RWPE2 (cell line): ENCODE measurements around the gene RPS6KA5.
A peak's percentile ranks its signal among the peaks of the same experiment; 100 is the strongest.
"Not testable (repeated sequence)": the region's sequence is repeated elsewhere in the genome, so short reads cannot be mapped to it uniquely, and the experiment has no call there.

Source experiments
- ATAC-seq: fragments of 200-7000 bp; cut with Tn5 transposase; 3 replicates; pipeline ENCODE4 v1.9.1; 2021; ENCODE audit warnings: low read depth
- DNase-seq: peaks from one replicate; pipeline ENCODE4 v3.0.0-alpha.2; 2020; ENCODE audit warnings: low spot score
- H3K27ac ChIP-seq: fragments of 450-650 bp; 2 replicates; pipeline ENCODE4 v1.5.1; 2017; ENCODE audit warnings: mild to moderate bottlenecking; ENCODE audit not compliant: poor library complexity, severe bottlenecking
- H3K27me3 ChIP-seq: fragments of 250-450 bp; sonication (Bioruptor Pico); 2 replicates; pipeline ENCODE4 v1.5.1; 2021; ENCODE audit warnings: mild to moderate bottlenecking, moderate library complexity; ENCODE audit not compliant: insufficient read depth, poor library complexity, severe bottlenecking
- H3K36me3 ChIP-seq: fragments of 250-450 bp; sonication (Bioruptor Pico); 2 replicates; pipeline ENCODE4 v1.5.1; 2020; ENCODE audit warnings: low read depth, mild to moderate bottlenecking, moderate library complexity
- H3K4me1 ChIP-seq: fragments of 250-450 bp; sonication (Bioruptor Pico); 2 replicates; pipeline ENCODE4 v1.5.1; 2021; ENCODE audit warnings: mild to moderate bottlenecking, moderate library complexity; ENCODE audit not compliant: insufficient read depth, poor library complexity, severe bottlenecking
- H3K4me3 ChIP-seq: fragments of 250-450 bp; sonication (Bioruptor Pico); 2 replicates; pipeline ENCODE4 v1.5.1; 2021; ENCODE audit warnings: mild to moderate bottlenecking, moderate library complexity; ENCODE audit not compliant: severe bottlenecking
- H3K9me3 ChIP-seq: fragments of 250-450 bp; sonication (Bioruptor Pico); 2 replicates; pipeline ENCODE4 v1.5.1; 2021; ENCODE audit warnings: mild to moderate bottlenecking, moderate library complexity; ENCODE audit not compliant: severe bottlenecking
- CTCF ChIP-seq: fragments of 450-650 bp; IDR thresholded peaks from one replicate; pipeline ENCODE4 v1.5.1; 2017; ENCODE audit warnings: mild to moderate bottlenecking, moderate library complexity; ENCODE audit not compliant: poor library complexity, severe bottlenecking

RPS6KA5 gene

GRCh38 chr14:90827919-90828610 lies 232.4 kb downstream of the RPS6KA5 start:
- ATAC-seq (peak; percentile 100), DNase-seq (peak; percentile 94)
- Histone ChIP-seq H3K4me1 (peaks cover 7% of the 10 kb centered on the region), H3K4me3 (peak overlapping the region; percentile 31), H3K36me3 (no peaks in the 10 kb centered on the region), H3K27ac (no peak overlapping the region), H3K9me3 (no peaks in the 10 kb centered on the region), H3K27me3 (no peaks in the 10 kb centered on the region)
- TF ChIP-seq CTCF = no peak

- not testable (repeated sequence) for H3K9me3 ChIP-seq, H3K27me3 ChIP-seq, H3K36me3 ChIP-seq, DNase-seq, H3K4me3 ChIP-seq, ATAC-seq, H3K4me1 ChIP-seq, H3K27ac ChIP-seq
Observed at GRCh38 chr14:90823542-90823941, 236.9 kb downstream of the RPS6KA5 start.

GRCh38 chr14:90820958-90821357 lies 239.5 kb downstream of the RPS6KA5 start:
- no peak overlapping the region for H3K4me3 ChIP-seq
- H3K4me1 ChIP-seq = peaks cover 3% of the 10 kb centered on the region
- TF ChIP-seq CTCF = no peak
- H3K9me3 ChIP-seq = peaks cover 2% of the 10 kb centered on the region
- H3K27me3 ChIP-seq = no peaks in the 10 kb centered on the region
- H3K27ac ChIP-seq = no peak overlapping the region
- no peak for DNase-seq
- ATAC-seq = peak; percentile 87
- H3K36me3 ChIP-seq = no peaks in the 10 kb centered on the region

- Histone ChIP-seq H3K4me1 (peaks cover 3% of the 10 kb centered on the region), H3K9me3 (peaks cover 2% of the 10 kb centered on the region), H3K27ac (no peak overlapping the region), H3K36me3 (no peaks in the 10 kb centered on the region), H3K27me3 (no peaks in the 10 kb centered on the region), H3K4me3 (no peak overlapping the region)
- no peak for TF ChIP-seq CTCF
- no peak for DNase-seq
- ATAC-seq = no peak
Observed at GRCh38 chr14:90819734-90820393, 240.6 kb downstream of the RPS6KA5 start.

- peaks cover 3% of the 10 kb centered on the region for H3K4me1 ChIP-seq
- ATAC-seq (no peak), DNase-seq (no peak)
Observed at GRCh38 chr14:90818715-90819114, 241.7 kb downstream of the RPS6KA5 start.

More at GRCh38 chr14:90818715-90819114, 241.7 kb downstream of the RPS6KA5 start:
- H3K9me3 ChIP-seq = peaks cover 2% of the 10 kb centered on the region
- H3K27ac ChIP-seq = no peak overlapping the region
- no peak for TF ChIP-seq CTCF
- H3K4me3 ChIP-seq = no peak overlapping the region
- H3K27me3 ChIP-seq = no peaks in the 10 kb centered on the region
- no peaks in the 10 kb centered on the region for H3K36me3 ChIP-seq
